T follicular helper cell (primary cell): Measurements from ENCODE around the gene SELENON.

ENCODE experiments used
- DNase-seq: peaks from one replicate; pipeline ENCODE4 v3.0.0-alpha.2; 2020; ENCODE audit warnings: low read depth

Gene SELENON

DNA sequence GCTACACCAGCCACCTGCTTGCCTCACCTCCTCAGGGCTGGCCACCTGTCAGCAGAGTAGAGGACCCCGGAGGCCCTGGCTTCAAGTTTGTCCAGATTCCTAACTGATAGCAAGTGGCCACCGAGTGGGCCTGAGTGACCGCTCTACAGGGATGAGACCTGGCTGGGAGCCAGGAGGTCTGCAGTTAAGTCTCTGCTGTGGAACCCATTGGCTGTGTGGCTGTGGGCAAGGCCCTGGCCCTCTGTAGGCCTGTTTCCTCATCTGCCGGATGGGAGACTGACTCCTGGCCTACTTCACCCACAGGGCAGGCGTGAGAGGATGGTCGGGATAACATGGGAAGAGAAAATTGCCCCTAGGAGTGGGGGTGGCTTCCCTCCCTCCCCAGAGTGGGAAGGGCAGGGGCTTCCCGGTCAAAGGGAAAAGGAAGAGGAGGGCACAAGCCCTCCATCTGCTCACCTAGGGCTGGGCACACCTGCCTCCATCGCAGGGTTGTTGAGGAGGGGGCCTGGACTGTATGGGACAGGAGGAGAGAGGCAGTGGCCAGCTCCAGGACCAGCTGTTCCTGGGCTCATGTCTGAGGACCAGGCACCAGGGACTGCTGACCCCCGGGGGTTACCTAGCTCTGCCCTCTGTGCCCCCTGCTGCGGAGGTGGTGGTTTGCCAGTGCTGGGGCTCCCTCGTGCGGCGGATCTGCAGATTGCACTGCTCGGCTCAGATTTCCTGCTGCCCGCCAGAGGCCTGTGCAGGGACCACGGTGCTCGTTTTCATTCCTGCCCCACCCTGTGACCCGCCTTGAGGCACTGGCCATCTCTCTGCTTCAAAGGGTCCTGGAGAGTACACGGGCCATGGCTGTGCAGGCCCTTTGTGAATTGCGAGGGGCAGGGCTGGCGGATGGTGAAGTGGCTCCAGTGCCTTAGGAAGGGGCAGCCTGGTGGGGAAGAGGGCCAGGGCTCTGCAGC is 10.6 kb downstream of the SELENON start:
- peak; percentile 62 for DNase-seq

DNA sequence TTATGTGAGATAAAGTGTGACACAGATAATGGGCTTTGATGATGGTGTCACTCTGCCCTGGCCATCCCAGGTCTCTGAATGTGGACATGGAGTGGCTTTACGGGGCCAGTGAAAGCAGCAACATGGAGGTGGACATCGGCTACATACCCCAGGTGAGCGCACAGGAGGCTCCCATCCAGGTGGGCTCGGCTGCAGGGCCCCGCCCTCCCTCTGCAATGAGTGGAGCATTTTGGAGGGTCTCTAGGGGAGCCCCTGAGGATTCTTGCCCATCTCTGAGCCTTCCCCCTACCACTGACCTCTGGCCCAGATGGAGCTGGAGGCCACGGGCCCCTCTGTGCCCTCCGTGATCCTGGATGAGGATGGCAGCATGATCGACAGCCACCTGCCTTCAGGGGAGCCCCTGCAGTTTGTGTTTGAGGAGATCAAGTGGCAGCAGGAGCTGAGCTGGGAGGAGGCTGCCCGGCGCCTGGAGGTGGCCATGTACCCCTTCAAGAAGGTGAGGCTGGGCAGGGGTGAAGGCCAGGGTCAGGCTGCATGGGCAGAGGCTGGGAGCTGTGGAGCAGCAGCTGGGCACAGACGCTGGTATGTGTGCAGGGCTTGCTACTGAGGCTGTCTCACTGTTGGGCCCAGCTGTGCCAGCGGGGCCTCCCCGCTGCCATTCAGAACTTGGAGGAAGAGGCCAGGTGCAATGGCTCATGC is 11.5 kb downstream of the SELENON start:
- DNase-seq: no peak

DNA sequence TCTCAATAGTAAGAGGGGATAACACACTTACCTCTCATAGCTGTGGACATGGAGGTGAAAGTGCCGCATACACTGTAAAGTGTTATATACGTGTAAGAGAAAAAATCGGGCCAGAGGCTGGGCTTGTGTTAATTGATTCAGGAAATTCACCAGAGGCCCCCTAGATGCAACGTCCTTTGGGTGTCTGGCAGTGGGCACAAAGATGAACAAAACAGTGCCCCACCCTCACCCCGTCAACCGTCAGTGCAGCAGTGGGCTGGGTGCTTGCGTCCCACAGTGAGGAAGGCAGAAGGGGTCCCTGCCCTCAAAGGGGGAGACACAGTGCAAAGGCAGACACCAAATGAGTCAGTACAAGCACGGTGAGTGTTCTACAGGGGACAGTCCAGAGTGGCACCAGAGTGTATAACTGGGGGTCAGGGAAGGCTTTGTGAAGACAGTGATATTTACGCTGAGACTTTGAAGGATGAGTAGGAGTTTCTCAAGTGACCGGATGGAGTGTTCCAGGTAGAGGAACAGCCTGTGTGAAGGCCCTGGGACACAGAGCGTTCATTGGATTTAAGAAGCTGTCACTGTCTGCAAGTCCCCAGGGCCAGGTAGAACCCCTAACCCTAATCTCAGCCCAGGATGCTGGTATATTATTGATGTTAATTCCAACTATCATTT is 13.2 kb downstream of the SELENON start:
- DNase-seq: no peak

DNA sequence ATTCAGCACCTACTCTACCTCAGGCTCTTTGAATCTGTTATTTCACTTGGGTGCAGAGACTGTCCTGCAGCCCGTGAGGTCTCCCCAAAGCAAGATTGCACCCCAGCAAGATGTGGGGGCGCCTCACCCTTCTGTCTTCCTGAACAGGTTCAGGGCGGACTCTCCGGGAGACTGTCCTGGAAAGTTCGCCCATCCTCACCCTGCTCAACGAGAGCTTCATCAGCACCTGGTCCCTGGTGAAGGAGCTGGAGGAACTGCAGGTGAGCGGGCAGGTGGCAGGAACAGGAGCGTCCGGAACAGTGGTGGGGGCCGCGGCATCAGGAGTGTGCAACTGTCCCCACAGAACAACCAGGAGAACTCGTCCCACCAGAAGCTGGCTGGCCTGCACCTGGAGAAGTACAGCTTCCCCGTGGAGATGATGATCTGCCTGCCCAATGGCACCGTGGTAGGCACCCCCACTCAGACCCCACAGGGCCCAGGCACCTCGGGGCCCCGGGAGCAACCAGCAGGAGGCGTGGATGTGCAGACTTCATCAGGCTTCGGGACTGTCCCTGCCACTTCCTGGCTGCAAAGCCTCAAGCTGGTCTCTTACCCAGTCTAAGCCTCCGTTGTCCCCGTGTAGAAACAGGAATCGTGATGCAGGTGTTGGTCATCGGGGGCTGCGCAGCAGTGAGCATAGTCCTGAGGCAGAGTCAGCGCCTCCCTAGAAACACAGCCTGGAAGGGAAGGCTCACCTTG is 13.9 kb downstream of the SELENON start:
- DNase-seq: no peak

DNA sequence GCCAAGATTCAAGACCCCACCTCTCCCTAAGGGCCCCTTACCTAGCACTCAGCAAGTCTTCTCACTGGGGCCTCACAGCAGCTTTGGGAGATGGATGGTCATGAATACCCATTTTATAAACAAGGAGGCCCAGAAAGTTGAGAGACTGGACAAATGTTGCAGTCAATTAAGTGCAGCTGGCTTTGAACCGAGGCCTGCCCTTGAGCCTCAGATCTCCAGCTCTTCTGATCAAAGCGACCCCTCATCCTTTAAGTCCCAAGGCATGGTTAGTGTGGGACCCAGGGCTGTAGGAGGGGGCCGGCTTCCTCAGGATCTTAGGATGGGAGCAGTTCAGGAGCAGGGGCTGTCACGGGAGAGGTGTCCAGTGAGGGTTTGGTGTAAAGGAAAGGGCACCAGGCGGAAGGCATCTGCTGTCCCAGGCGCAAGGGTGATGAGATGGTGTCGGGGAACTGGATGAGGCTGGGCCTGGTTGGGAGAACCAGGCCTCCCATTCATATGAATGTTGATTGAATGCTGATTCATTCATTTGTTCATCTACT is 14.6 kb downstream of the SELENON start:
- DNase-seq: no peak

DNA sequence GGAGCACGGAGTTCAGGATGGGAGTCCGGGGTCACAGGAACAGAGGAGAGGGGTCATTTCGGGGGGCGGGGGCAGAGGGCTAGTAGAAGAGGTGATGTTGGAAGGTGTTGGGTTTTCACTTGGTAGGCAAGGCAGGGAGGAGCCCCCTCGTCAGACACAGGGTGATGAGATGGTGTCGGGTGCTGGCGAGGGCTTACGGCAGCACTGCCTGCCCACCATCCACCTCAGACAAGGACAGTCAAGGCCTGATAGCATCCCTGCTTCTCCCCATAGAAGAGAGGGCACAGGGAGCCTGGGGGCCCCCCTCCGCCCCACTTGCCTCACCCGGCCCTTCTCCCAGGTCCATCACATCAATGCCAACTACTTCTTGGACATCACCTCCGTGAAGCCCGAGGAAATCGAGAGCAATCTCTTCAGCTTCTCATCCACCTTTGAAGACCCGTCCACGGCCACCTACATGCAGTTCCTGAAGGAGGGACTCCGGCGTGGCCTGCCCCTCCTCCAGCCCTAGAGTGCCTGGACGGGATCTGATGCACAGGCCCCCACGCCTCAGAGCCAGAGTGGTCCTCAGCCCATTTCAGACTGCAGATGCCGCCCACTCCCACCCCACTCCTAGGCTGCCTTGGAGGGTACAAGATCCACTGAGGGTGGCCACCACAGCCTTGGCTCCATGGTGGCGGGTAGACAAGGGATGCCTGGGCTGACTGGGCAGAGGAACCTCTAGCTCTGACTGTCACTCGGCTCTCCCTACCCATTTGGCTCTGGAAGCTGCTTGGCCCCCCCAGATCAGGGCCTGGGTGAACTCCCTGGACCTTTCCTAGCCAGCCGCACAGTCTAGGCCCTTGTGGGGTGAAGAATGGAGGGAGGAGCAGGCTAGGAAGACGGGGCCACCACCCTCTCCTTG is 15.5 kb downstream of the SELENON start:
- no peak for DNase-seq

DNA sequence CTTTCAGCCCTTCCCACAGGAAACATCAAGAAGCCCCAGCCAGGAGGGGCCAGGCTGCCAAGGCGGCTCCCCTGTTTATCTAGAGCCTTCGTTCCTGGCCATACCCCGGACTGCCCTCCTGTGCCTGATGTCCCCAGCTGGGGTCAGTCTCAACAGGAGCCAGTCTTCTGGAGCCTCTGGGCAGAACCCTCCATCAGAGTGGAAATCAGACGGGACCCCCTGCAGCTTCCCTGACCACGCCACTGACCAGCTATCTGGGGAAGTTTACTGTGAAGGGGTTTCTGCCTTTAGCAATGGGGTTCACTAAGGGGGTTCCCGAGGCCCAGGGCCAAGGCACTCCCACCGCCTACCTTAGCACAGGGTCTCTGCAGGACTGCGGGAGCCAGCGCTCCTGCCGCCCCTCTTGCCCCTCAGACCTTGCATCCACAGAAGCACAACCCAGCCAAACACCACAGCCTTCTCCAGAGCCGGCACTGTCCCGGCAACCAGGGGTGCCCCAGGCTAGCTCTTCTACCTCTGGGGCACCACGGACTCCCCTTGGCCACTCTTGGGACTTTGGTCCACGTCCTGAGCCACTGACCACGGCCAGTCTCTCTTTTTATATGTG is 16.2 kb downstream of the SELENON start:
- no peak for DNase-seq

DNA sequence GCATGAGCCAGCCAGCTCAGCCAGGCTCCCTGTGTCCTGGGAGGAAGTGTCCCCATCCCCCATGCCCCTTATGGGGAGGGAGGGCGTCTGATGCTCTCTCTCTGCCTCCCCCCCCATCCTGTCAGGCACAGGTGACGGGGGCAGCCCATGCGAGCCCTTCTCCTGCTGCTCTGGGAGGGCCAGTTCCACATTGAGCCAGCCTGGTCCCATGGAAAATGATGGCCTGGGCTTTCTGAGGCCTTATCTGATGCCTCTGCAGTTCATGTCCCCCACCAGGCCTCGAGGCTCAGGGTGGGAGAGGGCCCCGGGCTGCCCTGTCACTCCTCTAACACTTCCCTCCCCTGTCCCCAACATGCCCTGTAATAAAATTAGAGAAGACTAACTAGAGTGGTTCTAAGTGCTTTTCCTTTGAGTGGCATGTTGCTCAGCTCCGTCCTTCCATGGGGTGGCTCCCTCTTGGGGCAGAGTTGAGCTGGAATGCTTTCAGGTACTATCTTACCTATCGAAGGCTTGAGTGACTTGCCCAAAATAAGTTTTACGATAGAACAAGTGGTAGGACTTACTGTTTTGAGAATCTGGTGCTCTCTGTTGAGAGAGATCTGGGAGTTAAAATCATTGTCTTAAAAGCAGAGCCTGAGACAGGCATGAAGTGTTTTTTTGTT is 18.0 kb downstream of the SELENON start:
- DNase-seq: no peak

DNA sequence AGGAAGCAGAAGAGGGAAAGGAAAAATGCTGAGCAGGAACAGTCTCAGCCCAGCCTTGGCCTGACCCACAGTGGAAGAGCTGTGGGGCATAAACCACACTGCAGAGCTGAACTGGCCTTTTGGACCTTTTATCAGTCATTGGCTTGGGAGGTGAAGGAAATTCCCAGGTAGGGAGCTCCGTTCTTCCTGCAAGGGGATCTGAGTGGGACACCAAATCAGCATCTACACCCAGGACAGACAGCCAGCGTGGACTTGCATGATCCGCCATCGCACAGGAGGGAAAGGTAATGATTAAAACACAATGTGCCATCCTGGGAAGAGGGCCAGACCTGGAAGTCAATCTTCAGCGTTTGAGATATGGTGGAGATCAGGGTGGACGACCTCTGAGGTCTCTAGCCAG is 18.6 kb downstream of the SELENON start:
- DNase-seq: no peak

DNA sequence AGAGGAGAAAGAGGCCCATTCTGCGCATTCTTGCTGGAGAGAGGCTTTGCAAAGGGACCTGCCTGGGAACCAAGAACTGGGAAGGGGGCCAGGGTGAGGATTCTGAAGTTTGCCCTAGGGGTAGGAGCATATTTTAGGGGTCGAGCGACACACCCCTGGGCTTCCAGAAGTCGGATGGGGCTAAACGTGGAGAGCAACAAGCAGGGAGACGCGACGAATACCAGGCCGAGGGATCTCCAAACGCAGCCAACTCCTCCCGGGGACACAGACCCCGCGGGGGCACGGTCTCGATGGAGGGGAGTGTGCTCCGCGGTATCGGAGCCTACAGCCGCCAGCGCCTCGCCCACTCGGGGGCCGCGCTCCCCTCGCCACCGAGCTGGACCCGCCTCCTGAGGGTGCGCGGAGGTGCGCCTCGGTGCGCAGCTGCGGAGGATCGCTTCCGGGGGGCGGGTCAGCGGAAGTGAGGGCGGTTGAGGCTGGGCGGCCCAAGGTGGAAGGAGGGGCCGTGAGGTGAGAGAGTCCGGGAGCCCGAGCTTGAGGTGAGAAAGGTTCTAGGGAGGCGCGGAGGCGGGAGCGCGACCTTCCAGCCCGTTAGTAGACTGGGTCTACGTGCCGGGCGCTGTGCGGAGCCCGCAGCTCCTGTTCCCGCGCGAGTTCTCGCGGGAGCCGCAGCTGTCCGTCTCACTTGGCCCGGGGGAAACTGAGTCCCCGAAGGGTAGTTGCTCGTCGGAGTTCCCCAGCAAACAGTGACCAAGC is 19.7 kb downstream of the SELENON start, which contains the start of gene MTFR1L:
MTFR1L (plus strand) TSS at position 464 of the 756 bp plus-strand sequence. CDS start 3,151 bp downstream, outside the sequence.
- peak; percentile 87 for DNase-seq

DNA sequence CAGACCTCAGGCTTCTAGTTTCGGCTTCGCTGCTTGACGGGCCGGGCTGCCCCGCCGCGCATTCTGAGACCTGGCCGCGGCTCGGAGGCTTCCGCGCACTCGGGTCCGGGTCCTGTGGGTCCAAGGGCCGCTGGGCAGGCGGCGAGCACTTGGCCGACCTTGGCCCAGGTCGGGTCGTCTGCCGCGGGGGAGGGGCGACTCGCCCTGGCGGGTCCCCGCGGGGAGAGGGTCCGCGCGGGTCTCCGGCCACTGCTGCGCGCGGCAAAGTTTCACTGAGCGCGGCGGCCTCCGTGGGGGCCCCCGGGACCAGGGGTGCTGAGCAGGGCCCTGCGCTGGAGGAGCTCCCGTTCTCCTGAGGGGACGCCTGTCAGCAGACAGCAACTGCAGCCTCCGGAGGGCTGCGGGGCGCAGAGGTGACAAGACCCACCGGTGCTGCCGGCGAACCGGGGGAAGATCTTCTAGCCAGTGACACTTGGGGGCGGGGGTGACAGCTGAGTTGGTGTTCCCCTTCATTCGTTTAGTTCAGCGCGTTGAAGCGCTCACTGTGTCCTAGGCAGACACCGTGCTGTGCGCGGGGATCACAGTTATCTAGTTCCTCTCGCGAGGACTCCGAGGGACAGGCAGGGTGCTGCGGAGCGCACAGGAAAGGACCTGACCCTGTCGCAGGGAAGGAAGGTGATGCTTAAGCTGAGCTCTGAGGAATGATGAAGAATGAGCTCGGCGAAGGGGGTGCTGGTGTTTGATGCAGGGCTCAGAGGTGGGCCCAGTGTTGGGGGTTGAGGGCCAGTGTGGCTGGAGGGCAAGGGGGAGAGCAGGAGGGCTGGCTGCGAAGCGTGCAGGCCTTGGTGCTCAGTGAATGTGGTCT is 20.5 kb downstream of the SELENON start:
- peak; percentile 58 for DNase-seq

DNA sequence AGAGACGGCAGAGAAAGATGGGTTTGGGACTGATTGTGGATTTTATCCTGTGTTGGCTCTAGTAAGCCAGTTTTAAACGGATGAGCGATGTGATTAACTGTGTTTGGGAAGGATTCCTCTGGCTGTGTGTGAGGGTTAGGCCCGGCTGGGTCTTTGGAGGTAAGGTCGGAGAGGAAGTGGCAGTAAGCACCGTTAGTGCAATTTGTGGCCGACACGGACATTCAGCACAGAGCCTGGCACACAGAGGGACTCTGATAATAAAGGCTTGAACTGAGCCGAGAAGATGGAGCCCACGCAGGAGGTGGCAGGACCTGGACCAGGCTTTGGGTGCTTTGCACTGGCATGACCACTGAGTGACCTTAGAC is 21.1 kb downstream of the SELENON start:
- DNase-seq: no peak

DNA sequence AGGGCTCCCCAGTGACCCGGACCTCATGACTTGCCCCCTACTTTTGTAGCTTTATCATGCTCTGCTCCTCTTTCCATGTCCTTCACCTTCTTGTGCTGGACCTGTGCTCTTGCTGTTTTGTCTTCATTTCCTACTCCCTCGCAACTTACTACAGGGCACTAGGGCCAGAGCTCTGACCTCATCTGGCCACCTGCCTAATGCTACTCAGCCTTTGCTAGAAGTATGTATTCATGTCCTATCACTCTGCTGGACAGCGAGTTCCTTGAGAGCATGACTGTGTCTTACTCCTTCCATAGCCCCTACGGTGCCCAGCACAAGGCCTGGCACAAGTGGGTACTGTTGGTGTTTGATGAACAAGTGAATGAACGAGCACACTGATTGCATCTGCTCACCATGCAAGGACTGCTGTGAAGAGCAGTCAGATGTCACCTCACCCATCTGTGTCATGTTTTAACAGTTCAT is 21.7 kb downstream of the SELENON start:
- DNase-seq: no peak

DNA sequence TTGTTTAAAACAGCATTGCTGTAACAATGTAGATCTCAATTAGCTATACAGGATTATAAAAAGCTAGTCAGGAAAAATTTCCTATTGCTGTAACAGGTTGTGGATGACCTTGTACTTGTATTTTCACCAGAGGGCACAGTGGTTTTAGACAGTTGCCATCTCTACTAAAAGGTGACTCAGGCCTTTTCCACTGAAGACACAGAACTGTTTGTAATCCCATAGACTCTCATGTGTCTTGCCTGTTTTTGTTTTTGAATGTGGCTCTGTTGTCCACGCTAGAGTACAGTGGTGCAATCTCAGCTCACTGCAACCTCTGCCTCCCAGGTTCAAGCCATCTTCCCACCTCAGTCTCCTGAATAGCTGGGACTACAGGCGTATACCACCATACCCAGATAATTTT is 25.6 kb downstream of the SELENON start:
- DNase-seq: no peak

DNA sequence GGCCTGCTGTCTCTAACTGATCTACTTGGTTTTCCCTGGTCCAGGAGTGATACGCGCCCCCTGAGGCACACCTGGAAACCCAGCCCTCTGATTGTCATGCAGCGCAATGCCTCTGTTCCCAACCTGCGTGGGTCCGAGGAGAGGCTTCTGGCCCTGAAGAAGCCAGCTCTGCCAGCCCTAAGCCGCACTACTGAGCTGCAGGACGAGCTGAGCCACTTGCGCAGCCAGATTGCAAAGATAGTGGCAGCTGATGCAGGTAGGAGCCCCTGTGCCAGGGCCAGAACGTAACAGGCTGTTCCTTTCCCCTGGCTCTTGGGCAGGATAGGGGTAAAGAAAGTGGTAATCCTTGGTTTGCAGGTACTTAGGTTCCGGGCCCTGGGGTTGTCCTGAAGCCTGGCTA is 26.6 kb downstream of the SELENON start:
- DNase-seq: no peak

DNA sequence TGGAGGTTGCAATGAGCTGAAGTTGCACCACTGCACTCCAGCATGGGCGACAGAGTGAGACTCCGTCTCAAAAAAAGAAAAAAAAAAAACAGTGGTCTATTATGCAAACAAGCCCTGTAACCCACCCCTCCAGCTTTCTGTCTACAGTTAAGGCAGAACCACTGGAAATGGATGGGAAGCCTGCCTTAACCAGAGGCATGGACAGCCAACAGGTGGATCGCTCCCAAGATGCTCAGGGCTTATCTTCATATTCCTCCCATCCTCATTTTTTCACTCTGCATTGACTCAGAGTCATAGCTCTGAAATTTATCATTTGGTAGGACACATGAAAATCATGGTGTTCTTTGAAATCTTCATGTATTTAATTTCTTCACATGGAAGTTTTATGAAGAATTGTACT is 28.5 kb downstream of the SELENON start:
- DNase-seq: no peak

DNA sequence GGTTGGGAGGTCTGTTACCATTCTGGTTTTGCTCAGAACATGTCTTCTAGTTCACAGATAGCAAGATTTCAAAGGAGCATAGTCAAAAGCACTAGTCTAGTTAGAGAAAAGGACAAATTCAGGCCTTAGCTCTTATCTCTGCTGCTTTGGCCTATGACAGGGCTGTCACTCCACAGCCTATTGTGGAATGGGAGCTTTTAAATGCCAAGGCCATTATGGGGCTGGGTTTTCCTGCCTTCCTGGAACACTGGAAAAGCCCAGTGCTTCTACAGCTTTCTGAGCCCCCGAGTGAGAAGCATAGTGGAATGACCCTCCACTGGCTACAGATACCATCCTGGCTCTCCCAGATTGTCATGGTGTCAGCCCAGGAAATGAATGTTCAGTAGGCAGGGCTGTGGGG is 29.1 kb downstream of the SELENON start:
- no peak for DNase-seq
